ENCODE data around the gene RARRES2.

DNA sequence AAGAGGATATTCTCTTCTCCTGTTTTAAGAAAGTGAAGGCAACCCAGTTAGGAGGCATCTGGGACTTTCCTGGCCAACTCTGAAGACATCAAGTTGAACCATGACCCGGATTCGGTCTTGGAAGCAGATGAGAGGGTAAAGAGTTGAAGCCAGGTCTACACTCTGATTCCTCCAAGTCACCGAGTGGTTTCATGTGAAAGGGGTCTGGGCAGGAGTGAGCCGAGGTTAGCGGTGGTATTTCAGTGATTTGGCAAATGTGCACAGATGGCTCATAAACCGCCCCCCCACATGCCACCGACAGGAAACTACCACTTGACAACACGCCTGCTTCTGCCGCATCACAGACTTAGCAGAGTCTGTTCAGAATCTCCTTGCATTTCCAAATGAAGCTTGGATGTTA is 15.8 kb upstream of the RARRES2 start:
- TF ChIP-seq CTCF (IDR thresholded peaks at IDR 0.05; ENCODE audit: insufficient read depth, low read length, poor library complexity, severe bottlenecking) (no peak), EZH2phosphoT487 (conservative IDR thresholded peaks at IDR 0.05; ENCODE audit: low read length) (no peak)

Data from SU-DHL-6 (cell line).